CD4-positive, alpha-beta T cell treated with Interferon gamma for 1 hour (primary cell): ENCODE data around the gene YY1.
"Not testable (repeated sequence)": the region's sequence is repeated elsewhere in the genome, so short reads cannot be mapped to it uniquely, and the experiment has no call there.

ENCODE experiments used
- DNase-seq: peaks from one replicate; pipeline ENCODE4 v3.0.0-alpha.2; 2020

YY1 gene

GRCh38 chr14:100238419-100239210 lies at the start of gene YY1:
YY1 (plus strand) TSS chr14:100239144; CDS start chr14:100239245, 101 bp downstream.
- peak; percentile 99 for DNase-seq

- DNase-seq, result no peak
Observed at GRCh38 chr14:100190126-100190525, 48.8 kb upstream of the YY1 start.

- no peak for DNase-seq
Observed at GRCh38 chr14:100191584-100192249, 47.2 kb upstream of the YY1 start.

GRCh38 chr14:100192250-100192671 lies 46.7 kb upstream of the YY1 start:
- DNase-seq, result no peak

GRCh38 chr14:100192672-100193416 lies 46.1 kb upstream of the YY1 start:
- peak; percentile 100 for DNase-seq

- no peak for DNase-seq
Observed at GRCh38 chr14:100193417-100194357, 45.3 kb upstream of the YY1 start.

GRCh38 chr14:100199240-100199860 lies 39.6 kb upstream of the YY1 start:
- DNase-seq, result no peak

GRCh38 chr14:100200311-100200710 lies 38.6 kb upstream of the YY1 start:
- DNase-seq, result no peak

- DNase-seq, result no peak
Observed at GRCh38 chr14:100201701-100202100, 37.2 kb upstream of the YY1 start.

GRCh38 chr14:100202712-100203111 lies 36.2 kb upstream of the YY1 start:
- no peak for DNase-seq

GRCh38 chr14:100203146-100203545 lies 35.8 kb upstream of the YY1 start:
- DNase-seq, result no peak

- no peak for DNase-seq
Observed at GRCh38 chr14:100203962-100204834, 34.7 kb upstream of the YY1 start.

- not testable (repeated sequence) for DNase-seq
Observed at GRCh38 chr14:100204835-100205167, 34.1 kb upstream of the YY1 start.

- not testable (repeated sequence) for DNase-seq
Observed at GRCh38 chr14:100207588-100207987, 31.4 kb upstream of the YY1 start.

GRCh38 chr14:100208136-100208535 lies 30.8 kb upstream of the YY1 start:
- not testable (repeated sequence) for DNase-seq

GRCh38 chr14:100211366-100211765 lies 27.6 kb upstream of the YY1 start:
- no peak for DNase-seq

GRCh38 chr14:100211893-100212292 lies 27.1 kb upstream of the YY1 start:
- DNase-seq, result no peak

GRCh38 chr14:100212476-100213333 lies 26.2 kb upstream of the YY1 start:
- DNase-seq, result no peak

GRCh38 chr14:100213587-100213955 lies 25.4 kb upstream of the YY1 start:
- no peak for DNase-seq
